SK-N-SH (cell line): ENCODE data around the gene GTF2F2. TPM values are rescaled to one million over a fixed set of nuclear protein-coding genes. Genes with fewer than 3 reads are reported as not detected.

Experiments
- CTCF ChIA-PET: fragments of 300-600, 350-600 bp; formaldehyde crosslinking; extraction: SDS; loops from one replicate; lab custom pipeline; 2021; lab: Yijun Ruan, JAX
- POLR2A ChIA-PET: fragments of 350-600 bp; sonication (Branson Sonifier 250); formaldehyde crosslinking; extraction: SDS; loops from one replicate; lab custom pipeline; 2020; ENCODE audit warnings: antibody characterized with exemption, inconsistent platforms; lab: Yijun Ruan, JAX
- DNase-seq: peaks from one replicate; pipeline ENCODE4 v3.0.0; 2012
- H2AFZ ChIP-seq: fragments of 200-600 bp; sonication (generic); 2 replicates; pipeline ENCODE4 v1.8.1; 2016; ENCODE audit warnings: antibody characterized with exemption, mild to moderate bottlenecking, low read depth
- H3F3A ChIP-seq: fragments of 200-600 bp; sonication (generic); replicated peaks from 2 replicates; pipeline ENCODE3; 2016; ENCODE audit warnings: antibody characterized with exemption, mild to moderate bottlenecking; ENCODE audit not compliant: insufficient read depth
- H3K27ac ChIP-seq, 2 experiments: fragments of 200-500 bp in 1 of 2; fragments of 200-600 bp in 1 of 2; sonication (Bioruptor generic) in 1 of 2; sonication (generic), shearing (Covaris generic) in 1 of 2; 2 replicates each; pipeline versions ENCODE4 v1.5.1 to v1.6.1; 2014 to 2016; ENCODE audit warnings: low read depth in 2 of 2, inconsistent platforms in 1 of 2, low read length in 1 of 2, mild to moderate bottlenecking in 1 of 2, mixed read lengths in 1 of 2
- H3K27me3 ChIP-seq: fragments of 200-600 bp; sonication (generic), shearing (Covaris generic); 2 replicates; pipeline ENCODE4 v1.6.1; 2016; ENCODE audit warnings: mixed run types; ENCODE audit not compliant: insufficient read depth
- H3K36me3 ChIP-seq, 2 experiments: fragments of 200-500 bp in 1 of 2; fragments of 200-600 bp in 1 of 2; sonication (Bioruptor generic) in 1 of 2; sonication (generic) in 1 of 2; replicated peaks in 1 of 2; 2 replicates each; pipeline versions ENCODE3 to v1.5.1; 2014 to 2016; ENCODE audit warnings: low read length in 1 of 2, mild to moderate bottlenecking in 1 of 2; ENCODE audit not compliant: insufficient read depth in 2 of 2, control insufficient read depth in 1 of 2
- H3K4me1 ChIP-seq, 2 experiments: fragments of 200-500 bp in 1 of 2; fragments of 200-600 bp in 1 of 2; sonication (Bioruptor generic) in 1 of 2; sonication (generic), shearing (Covaris generic) in 1 of 2; 2 replicates each; pipeline versions ENCODE4 v1.5.1 to v1.6.1; 2014 to 2016; ENCODE audit warnings: low read depth in 1 of 2, low read length in 1 of 2, mixed run types in 1 of 2; ENCODE audit not compliant: insufficient read depth in 2 of 2, control insufficient read depth in 1 of 2
- H3K4me2 ChIP-seq: fragments of 200-600 bp; sonication (generic), shearing (Covaris generic); 2 replicates; pipeline ENCODE4 v1.6.1; 2017; ENCODE audit warnings: mixed run types
- H3K4me3 ChIP-seq, 2 experiments: fragments of 200-500 bp in 1 of 2; fragments of 200-600 bp in 1 of 2; sonication (Bioruptor generic) in 1 of 2; sonication (generic), shearing (Covaris generic) in 1 of 2; 2 replicates each; pipeline versions ENCODE4 v1.5.1 to v1.8.1; 2014 to 2016; ENCODE audit warnings: low read depth in 2 of 2, inconsistent platforms in 1 of 2, low read length in 1 of 2, mild to moderate bottlenecking in 1 of 2, mixed read lengths in 1 of 2, moderate library complexity in 1 of 2
- H3K79me2 ChIP-seq: fragments of 200-600 bp; sonication (generic); 2 replicates; pipeline ENCODE4 v1.8.1; 2017; ENCODE audit warnings: mild to moderate bottlenecking; ENCODE audit not compliant: insufficient read depth
- H3K9ac ChIP-seq: fragments of 200-600 bp; sonication (generic); 2 replicates; pipeline ENCODE4 v1.6.1; 2017; ENCODE audit warnings: mixed run types
- H3K9me2 ChIP-seq: fragments of 200-600 bp; sonication (generic); 2 replicates; pipeline ENCODE4 v1.6.1; 2017; ENCODE audit warnings: mixed run types
- H3K9me3 ChIP-seq: fragments of 200-600 bp; sonication (generic); 2 replicates; pipeline ENCODE4 v1.6.1; 2017; ENCODE audit warnings: mixed run types, mild to moderate bottlenecking, moderate library complexity
- H4K20me1 ChIP-seq: fragments of 200-600 bp; sonication (generic); 2 replicates; pipeline ENCODE4 v1.6.1; 2017; ENCODE audit warnings: mild to moderate bottlenecking, mixed run types; ENCODE audit not compliant: insufficient read depth
- ELF1 ChIP-seq: IDR thresholded peaks from 2 replicates; pipeline ENCODE4 v1.4.0; 2012
- EP300 ChIP-seq, 2 experiments: IDR thresholded peaks; 2 replicates each; pipeline versions ENCODE4 v1.4.0 to v1.6.1; 2012; ENCODE audit warnings: borderline replicate concordance in 1 of 2, low read depth in 1 of 2, low read length in 1 of 2
- EZH2phosphoT487 ChIP-seq: fragments of 200-600 bp; sonication (generic); IDR thresholded peaks from 2 replicates; pipeline ENCODE4 v1.6.1; 2017; ENCODE audit warnings: low read depth, mixed run types, mild to moderate bottlenecking, antibody characterized with exemption, moderate library complexity, borderline replicate concordance
- GABPA ChIP-seq: IDR thresholded peaks from 2 replicates; pipeline ENCODE4 v1.4.0; 2012; ENCODE audit warnings: low read depth, mild to moderate bottlenecking
- IRF3 ChIP-seq: fragments of 150-350 bp; IDR thresholded peaks from 2 replicates; pipeline ENCODE4 v1.6.1; 2016; ENCODE audit warnings: mild to moderate bottlenecking, low read depth, low read length
- JUND ChIP-seq: IDR thresholded peaks from 2 replicates; pipeline ENCODE4 v1.4.0; 2012
- MEF2A ChIP-seq: IDR thresholded peaks from 2 replicates; pipeline ENCODE4 v1.4.0; 2012; ENCODE audit warnings: low read depth, borderline replicate concordance
- NFIC ChIP-seq: IDR thresholded peaks from 2 replicates; pipeline ENCODE4 v1.4.0; 2012; ENCODE audit warnings: borderline replicate concordance
- NRF1 ChIP-seq: IDR thresholded peaks from 2 replicates; pipeline ENCODE4 v1.6.1; 2012; ENCODE audit warnings: low read depth, mild to moderate bottlenecking, low read length
- POLR2AphosphoS5 ChIP-seq: IDR thresholded peaks from 2 replicates; pipeline ENCODE4 v1.6.1; 2012; ENCODE audit warnings: low read depth, low read length
- REST ChIP-seq: IDR thresholded peaks from 2 replicates; pipeline ENCODE4 v1.6.1; 2012; ENCODE audit warnings: mild to moderate bottlenecking, low read depth, low read length, moderate library complexity
- RXRA ChIP-seq: IDR thresholded peaks from 2 replicates; pipeline ENCODE4 v1.4.0; 2012; ENCODE audit warnings: low read depth, mild to moderate bottlenecking, borderline replicate concordance
- SIN3A ChIP-seq: IDR thresholded peaks from 2 replicates; pipeline ENCODE4 v1.6.1; 2012; ENCODE audit warnings: low read depth, mild to moderate bottlenecking, low read length, moderate library complexity, borderline replicate concordance
- TAF1 ChIP-seq: IDR thresholded peaks from 2 replicates; pipeline ENCODE4 v1.6.1; 2012; ENCODE audit warnings: low read depth, mild to moderate bottlenecking, low read length, moderate library complexity, borderline replicate concordance
- TEAD4 ChIP-seq: IDR thresholded peaks from 2 replicates; pipeline ENCODE4 v1.4.0; 2012; ENCODE audit warnings: mild to moderate bottlenecking, borderline replicate concordance; ENCODE audit not compliant: insufficient read depth
- WGBS: methylation state at CpG from one replicate; pipeline ENCODE4 v1.1.6; 2017; ENCODE audit warnings: low lambda C conversion rate; 5-methylcytosine and 5-hydroxymethylcytosine counted together
- polyA plus RNA-seq, 3 experiments: library from polyadenylated mRNA; depleted of rRNA; stranded (reverse); fragments of >200 nt; gene quantifications; 2 replicates each; pipeline ENCODE4 v1.2.3, GENCODE V29; 2012
- TF ChIP-seq, protein P1 (sequence below): IDR thresholded peaks from 2 replicates; pipeline ENCODE4 v1.4.0; 2012; ENCODE audit warnings: low read depth, borderline replicate concordance
- TF ChIP-seq, protein P2 (sequence below): fragments of 200-600 bp; sonication (generic); IDR thresholded peaks from 2 replicates; pipeline ENCODE4 v1.6.1; 2017; ENCODE audit warnings: antibody characterized with exemption, mild to moderate bottlenecking, moderate library complexity

Gene GTF2F2
- polyA plus RNA-seq, 1 of the 3 experiments (the other 2 are of a cell fraction) = 24.2 TPM

DNA sequence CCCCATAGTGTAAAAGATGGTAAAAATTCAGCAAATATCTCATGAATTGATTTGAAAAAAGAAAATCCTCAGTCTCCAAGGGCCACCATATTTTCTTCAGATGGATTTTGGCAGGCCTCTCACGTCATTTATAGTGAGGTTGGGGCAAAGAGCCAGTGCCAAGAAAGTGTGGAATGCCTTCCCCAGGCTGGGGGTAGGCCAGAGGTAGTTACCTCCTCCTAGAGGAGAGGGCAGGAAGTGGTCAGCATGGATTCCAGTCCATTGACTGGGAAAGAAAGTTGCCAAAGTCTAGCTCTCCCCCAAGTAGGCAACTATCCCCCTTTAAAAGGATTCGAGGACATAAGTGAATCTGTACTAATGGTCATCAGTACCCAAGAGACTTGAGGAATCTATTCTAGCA lies 148.9 kb downstream of the GTF2F2 start:
- Histone ChIP-seq H3F3A (peaks cover 4% of the 10 kb centered on the region), H3K27me3 (no peaks in the 10 kb centered on the region), H3K9me3 (no peaks in the 10 kb centered on the region), H3K9me2 (no peaks in the 10 kb centered on the region), H2AFZ (no peak overlapping the region), H3K4me2 (no peak overlapping the region), H3K4me3 (no peak overlapping the region), H3K4me1 (no peaks in the 10 kb centered on the region; a peak in 1 of 4 replicates), H3K79me2 (no peaks in the 10 kb centered on the region), H4K20me1 (no peaks in the 10 kb centered on the region), H3K36me3 (peaks cover 3 to 31% of the 10 kb centered on the region in 2 experiments), H3K9ac (no peak overlapping the region), H3K27ac (no peak overlapping the region; a peak in 1 of 4 replicates)
- no peak for DNase-seq
- POLR2A ChIA-PET = no interaction called here
- no peak for TF ChIP-seq JUND
- 0 out of 4 replicates have a peak, but pooled peaks of 1 of the 2 experiments have one; percentile 9 for TF ChIP-seq EP300 (IDR thresholded peaks at IDR 0.05; ENCODE audit: borderline replicate concordance in 1 of 2, low read depth in 1 of 2, low read length in 1 of 2)
- peak; percentile 62 for TF ChIP-seq NFIC
- CTCF ChIA-PET = interaction anchor here (1.6 to 4.8 kb wide), 2 partner anchors 11 to 221 kb away, joined by 4 to 24 read pairs; no protein-coding TSS in a partner anchor
- 85% methylated on average over 2 of the region's 2 CpGs for WGBS

GRCh38 chr13:45276913-45277312 lies 156.6 kb downstream of the GTF2F2 start:
- TF ChIP-seq, protein P1, sequence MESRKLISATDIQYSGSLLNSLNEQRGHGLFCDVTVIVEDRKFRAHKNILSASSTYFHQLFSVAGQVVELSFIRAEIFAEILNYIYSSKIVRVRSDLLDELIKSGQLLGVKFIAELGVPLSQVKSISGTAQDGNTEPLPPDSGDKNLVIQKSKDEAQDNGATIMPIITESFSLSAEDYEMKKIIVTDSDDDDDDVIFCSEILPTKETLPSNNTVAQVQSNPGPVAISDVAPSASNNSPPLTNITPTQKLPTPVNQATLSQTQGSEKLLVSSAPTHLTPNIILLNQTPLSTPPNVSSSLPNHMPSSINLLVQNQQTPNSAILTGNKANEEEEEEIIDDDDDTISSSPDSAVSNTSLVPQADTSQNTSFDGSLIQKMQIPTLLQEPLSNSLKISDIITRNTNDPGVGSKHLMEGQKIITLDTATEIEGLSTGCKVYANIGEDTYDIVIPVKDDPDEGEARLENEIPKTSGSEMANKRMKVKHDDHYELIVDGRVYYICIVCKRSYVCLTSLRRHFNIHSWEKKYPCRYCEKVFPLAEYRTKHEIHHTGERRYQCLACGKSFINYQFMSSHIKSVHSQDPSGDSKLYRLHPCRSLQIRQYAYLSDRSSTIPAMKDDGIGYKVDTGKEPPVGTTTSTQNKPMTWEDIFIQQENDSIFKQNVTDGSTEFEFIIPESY = no peak
- TF ChIP-seq TEAD4 = no peak
- TF ChIP-seq GABPA = no peak
- no peak for TF ChIP-seq SIN3A
- TF ChIP-seq TAF1 = no peak
- TF ChIP-seq MEF2A = no peak
- TF ChIP-seq, protein P2, sequence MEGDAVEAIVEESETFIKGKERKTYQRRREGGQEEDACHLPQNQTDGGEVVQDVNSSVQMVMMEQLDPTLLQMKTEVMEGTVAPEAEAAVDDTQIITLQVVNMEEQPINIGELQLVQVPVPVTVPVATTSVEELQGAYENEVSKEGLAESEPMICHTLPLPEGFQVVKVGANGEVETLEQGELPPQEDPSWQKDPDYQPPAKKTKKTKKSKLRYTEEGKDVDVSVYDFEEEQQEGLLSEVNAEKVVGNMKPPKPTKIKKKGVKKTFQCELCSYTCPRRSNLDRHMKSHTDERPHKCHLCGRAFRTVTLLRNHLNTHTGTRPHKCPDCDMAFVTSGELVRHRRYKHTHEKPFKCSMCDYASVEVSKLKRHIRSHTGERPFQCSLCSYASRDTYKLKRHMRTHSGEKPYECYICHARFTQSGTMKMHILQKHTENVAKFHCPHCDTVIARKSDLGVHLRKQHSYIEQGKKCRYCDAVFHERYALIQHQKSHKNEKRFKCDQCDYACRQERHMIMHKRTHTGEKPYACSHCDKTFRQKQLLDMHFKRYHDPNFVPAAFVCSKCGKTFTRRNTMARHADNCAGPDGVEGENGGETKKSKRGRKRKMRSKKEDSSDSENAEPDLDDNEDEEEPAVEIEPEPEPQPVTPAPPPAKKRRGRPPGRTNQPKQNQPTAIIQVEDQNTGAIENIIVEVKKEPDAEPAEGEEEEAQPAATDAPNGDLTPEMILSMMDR = no peak
- no peak for TF ChIP-seq NRF1
- no peak for TF ChIP-seq RXRA
- TF ChIP-seq ELF1 = no peak
- TF ChIP-seq EZH2phosphoT487 = no peak
- TF ChIP-seq REST = no peak
- no peak for TF ChIP-seq IRF3
- no peak for TF ChIP-seq POLR2AphosphoS5
- H3K9me2 ChIP-seq = no peaks in the 10 kb centered on the region
- peaks cover 0 to 20% of the 10 kb centered on the region in 2 experiments for H3K36me3 ChIP-seq
- no peak overlapping the region for H2AFZ ChIP-seq
- no peak for DNase-seq
- H3K27ac ChIP-seq = no peak overlapping the region
- no peaks in the 10 kb centered on the region for H3F3A ChIP-seq
- ChIA-PET CTCF (no interaction called here), POLR2A (no interaction called here)
- H4K20me1 ChIP-seq = no peaks in the 10 kb centered on the region
- no peaks in the 10 kb centered on the region for H3K79me2 ChIP-seq
- H3K4me2 ChIP-seq = no peak overlapping the region
- H3K27me3 ChIP-seq = no peaks in the 10 kb centered on the region
- H3K9ac ChIP-seq = no peak overlapping the region
- no peaks in the 10 kb centered on the region for H3K9me3 ChIP-seq
- peaks cover 0 to 4% of the 10 kb centered on the region in 2 experiments; a peak in 1 of 4 replicates for H3K4me1 ChIP-seq
- no peak overlapping the region for H3K4me3 ChIP-seq
- 91% methylated on average over 3 of the region's 3 CpGs for WGBS
